Esophagus squamous epithelium (tissue), 5 donors: ENCODE data around the gene UVSSA. TPM values are rescaled to one million over a fixed set of nuclear protein-coding genes. Genes with fewer than 3 reads are reported as not detected.

Experiments
- DNase-seq: peaks from one replicate; lab custom pipeline; 2025; lab: John Stamatoyannopoulos, UW
- H3K27ac ChIP-seq, 4 donors: fragments of 200-600 bp; sonication (generic); one replicate each; pipeline ENCODE4 v1.5.1; 2016 to 2019; ENCODE audit warnings: mild to moderate bottlenecking in 1 of 4
- H3K27me3 ChIP-seq, 4 donors: fragments of 200-600 bp; sonication (generic); 1 replicate in 3 of 4; 2 replicates in 1 of 4; pipeline versions ENCODE4 v1.5.1 to v1.6.0; 2017 to 2021; ENCODE audit warnings: antibody characterized with exemption in 1 of 4
- H3K36me3 ChIP-seq, 3 donors: fragments of 200-600 bp; sonication (generic); one replicate each; pipeline ENCODE4 v1.5.1; 2016 to 2019
- H3K4me1 ChIP-seq, 3 donors: fragments of 200-600 bp; sonication (generic); one replicate each; pipeline ENCODE4 v1.5.1; 2017 to 2019
- H3K4me3 ChIP-seq, 4 donors: fragments of 200-600 bp; sonication (generic); 1 replicate in 3 of 4; 2 replicates in 1 of 4; pipeline ENCODE4 v1.5.1; 2016 to 2019; ENCODE audit warnings: mild to moderate bottlenecking in 2 of 4, moderate library complexity in 1 of 4
- H3K9me3 ChIP-seq, 3 donors: fragments of 200-600 bp; sonication (generic); one replicate each; pipeline ENCODE4 v1.5.1; 2016 to 2019
- CTCF ChIP-seq, 6 experiments: fragments of 450-650 bp in 4 of 6; fragments of 200-600 bp in 2 of 6; sonication (generic) in 2 of 6; IDR thresholded peaks; one replicate each; pipeline ENCODE4 v1.5.1; 2016 to 2019; ENCODE audit warnings: antibody characterized with exemption in 6 of 6, mild to moderate bottlenecking in 4 of 6, moderate library complexity in 4 of 6
- POLR2A ChIP-seq, 4 donors: fragments of 450-650 bp; IDR thresholded peaks; one replicate each; pipeline ENCODE4 v1.6.1; 2017; ENCODE audit warnings: antibody characterized with exemption in 4 of 4, mild to moderate bottlenecking in 4 of 4, moderate library complexity in 3 of 4
- WGBS, 2 donors: methylation state at CpG; one replicate each; pipeline ENCODE4 v1.1.5; 2018; 5-methylcytosine and 5-hydroxymethylcytosine counted together
- intact Hi-C: fragments of 100-400 bp; cut with DNase I; formaldehyde crosslinking; loops from one replicate; pipeline ENCODE4 v1.15.0; 2022
- total RNA-seq, 4 donors: library from RNA; depleted of rRNA; stranded (reverse); fragments of >200 nt; gene quantifications; one replicate each; pipeline ENCODE4 v1.1.0, GENCODE V29; 2016
- donor health status: DM: yes; HTN: yes; CAD: no.

The UVSSA gene
- total RNA-seq, 4 donors from 2014 or later: 7.2 to 12.8 (median 11.5) TPM

DNA sequence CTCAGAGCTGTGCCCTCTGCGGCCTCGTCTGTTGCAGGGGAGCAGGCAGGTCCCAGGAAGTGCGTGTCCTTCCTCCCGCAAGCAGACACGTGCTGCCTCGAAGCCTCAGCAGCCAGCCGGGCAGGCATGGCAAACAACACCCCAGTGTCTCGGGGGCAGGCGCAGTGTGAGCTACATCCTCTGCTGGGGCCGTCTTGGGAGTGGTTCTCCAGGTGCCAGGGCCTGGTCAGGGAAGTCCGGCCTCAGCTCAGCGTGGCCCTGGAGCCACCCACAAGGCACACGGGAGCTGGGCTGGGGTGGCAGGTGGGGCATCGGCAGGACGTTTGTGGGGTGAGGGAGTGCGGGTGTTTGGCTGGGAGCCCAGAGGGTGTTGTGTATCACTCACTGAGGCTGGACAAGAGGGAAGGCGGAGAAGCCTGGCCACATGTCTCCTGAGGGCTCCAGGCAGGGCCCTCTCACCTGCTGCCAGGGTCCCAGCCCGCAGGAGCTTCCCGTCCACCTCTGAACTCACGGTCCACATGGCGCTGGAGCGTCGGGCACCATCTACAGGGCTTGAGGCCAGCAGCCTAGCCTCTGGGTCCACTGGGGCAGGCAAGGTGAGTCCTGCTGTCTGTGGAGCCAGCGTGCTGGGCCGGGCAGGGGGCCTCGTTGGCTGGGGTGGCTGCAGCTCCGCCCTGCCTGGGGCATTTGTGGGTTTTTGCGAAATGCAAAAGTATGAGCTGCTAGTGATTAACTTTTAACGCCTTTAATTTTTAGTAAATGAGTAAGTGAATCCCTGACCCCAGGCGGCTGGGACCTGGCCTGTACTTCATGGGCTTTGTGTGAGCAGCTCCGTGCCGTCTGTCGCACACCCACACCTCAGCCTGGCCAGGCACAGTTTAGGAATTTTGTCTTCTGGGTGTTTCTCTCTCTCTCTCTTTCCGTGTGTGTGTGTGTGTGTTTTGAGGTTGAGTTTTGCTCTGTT is 17.3 kb upstream of the UVSSA start:
- 56 to 70% methylated on average over 5 to 12 of the region's 34 CpGs for WGBS, 2 donors
- peaks cover 13 to 94% (median 24%) of the 10 kb centered on the region in 3 donors for H3K36me3 ChIP-seq
- peak overlapping the region in 3 of 4 donors; percentile 11 to 75 (median 44) for H3K27ac ChIP-seq
- H3K4me1 ChIP-seq: peaks cover 0 to 44% (median 21%) of the 10 kb centered on the region in 3 donors
- H3K9me3 ChIP-seq: no peaks in the 10 kb centered on the region
- intact Hi-C loops: no loop called here
- no peak for TF ChIP-seq CTCF (IDR thresholded peaks at IDR 0.05)
- TF ChIP-seq POLR2A (IDR thresholded peaks at IDR 0.05): peak in 1 of 4 donors; percentile 14
- no peak for DNase-seq
- H3K4me3 ChIP-seq: no peak overlapping the region
- no peaks in the 10 kb centered on the region for H3K27me3 ChIP-seq

GRCh38 chr4:1330761-1331590 is 16.0 kb upstream of the UVSSA start:
- peaks cover 0 to 44% (median 21%) of the 10 kb centered on the region in 3 donors for H3K4me1 ChIP-seq
- no peak for DNase-seq
- intact Hi-C loops: no loop called here
- no peak overlapping the region for H3K4me3 ChIP-seq
- peak overlapping the region in 3 of 4 donors; percentile 3 to 75 (median 57) for H3K27ac ChIP-seq
- H3K27me3 ChIP-seq: no peaks in the 10 kb centered on the region
- TF ChIP-seq CTCF (IDR thresholded peaks at IDR 0.05) (no peak), POLR2A (IDR thresholded peaks at IDR 0.05) (no peak)
- H3K36me3 ChIP-seq: peaks cover 13 to 92% (median 19%) of the 10 kb centered on the region in 3 donors
- WGBS, 2 donors: 70 to 74% methylated on average over 11 to 30 of the region's 34 CpGs
- H3K9me3 ChIP-seq: no peaks in the 10 kb centered on the region

DNA sequence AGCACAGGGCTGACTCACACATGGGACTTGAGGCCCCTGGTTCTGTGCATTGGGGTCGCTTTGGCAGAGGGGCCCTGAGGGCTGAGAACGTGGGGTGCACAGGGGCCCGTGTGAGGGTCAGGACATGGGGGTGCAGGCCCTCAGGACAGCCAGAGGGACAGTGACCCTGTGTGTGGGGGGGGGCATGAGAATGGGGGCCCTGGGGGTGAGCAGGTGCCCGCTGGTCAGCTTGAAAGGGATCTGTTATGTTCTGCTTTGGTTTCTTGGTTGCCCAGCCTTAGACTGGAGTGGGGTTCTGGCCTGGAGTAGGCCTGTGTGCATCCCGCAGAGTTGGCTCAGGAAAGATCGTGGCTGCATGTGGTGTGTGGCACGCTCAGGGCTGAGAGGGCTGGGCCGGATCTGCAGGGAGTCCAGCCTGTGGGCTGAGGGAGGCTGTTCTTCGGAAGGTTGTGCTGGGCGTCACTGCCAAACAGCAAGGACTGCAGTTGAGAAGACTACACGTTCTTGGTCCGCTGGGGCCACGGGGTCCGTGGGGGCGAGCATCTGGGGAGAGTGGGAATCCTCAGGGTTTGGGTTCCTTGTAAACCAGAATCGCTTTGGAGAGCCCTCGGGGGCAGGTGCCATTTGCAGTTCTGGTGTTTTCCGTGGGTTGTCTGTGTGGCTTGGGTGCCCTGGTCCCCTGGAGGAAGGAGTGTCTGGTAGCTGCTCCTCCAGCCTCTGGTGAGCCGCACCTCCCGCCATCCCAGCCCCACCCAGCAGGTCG is 15.2 kb upstream of the UVSSA start:
- no peak for DNase-seq
- TF ChIP-seq POLR2A (IDR thresholded peaks at IDR 0.05) (no peak), CTCF (IDR thresholded peaks at IDR 0.05) (no peak)
- H3K4me1 ChIP-seq: peaks cover 0 to 45% (median 21%) of the 10 kb centered on the region in 3 donors
- H3K36me3 ChIP-seq: peaks cover 15 to 92% (median 16%) of the 10 kb centered on the region in 3 donors
- H3K27me3 ChIP-seq: no peaks in the 10 kb centered on the region
- no peaks in the 10 kb centered on the region for H3K9me3 ChIP-seq
- 85 to 92% methylated on average over 4 to 11 of the region's 21 CpGs for WGBS, 2 donors
- intact Hi-C loops: no loop called here
- peak overlapping the region; percentile 55 to 75 (median 61) for H3K27ac ChIP-seq
- no peak overlapping the region for H3K4me3 ChIP-seq

- no peaks in the 10 kb centered on the region for H3K27me3 ChIP-seq
- peak overlapping the region in 3 of 4 donors; percentile 57 to 75 (median 65) for H3K27ac ChIP-seq
- peaks cover 0 to 49% (median 21%) of the 10 kb centered on the region in 3 donors for H3K4me1 ChIP-seq
- no peak for DNase-seq
- 88 to 94% methylated on average over 7 to 10 of the region's 13 CpGs for WGBS, 2 donors
- intact Hi-C loops: no loop called here
- TF ChIP-seq POLR2A (IDR thresholded peaks at IDR 0.05) (no peak), CTCF (IDR thresholded peaks at IDR 0.05) (no peak)
- H3K36me3 ChIP-seq: peaks cover 23 to 92% (median 24%) of the 10 kb centered on the region in 3 donors
- no peaks in the 10 kb centered on the region for H3K9me3 ChIP-seq
- H3K4me3 ChIP-seq: no peak overlapping the region
Observed at GRCh38 chr4:1332686-1333085, 14.3 kb upstream of the UVSSA start.
